Mesenchymal stem cell (in vitro differentiated cells and primary cell): Measurements from ENCODE around the gene UAP1.

Experiments used
- DNase-seq: peaks from one replicate; pipeline ENCODE4 v3.0.0-alpha.2; 2013
- H2AFZ ChIP-seq: one replicate; pipeline ENCODE4 v1.6.1; 2013; ENCODE audit warnings: low read depth, mild to moderate bottlenecking, control low read depth, inconsistent platforms, low read length, moderate library complexity
- H2AK5ac ChIP-seq: 2 replicates; pipeline ENCODE4 v1.6.1; 2013; ENCODE audit warnings: low read length, moderate library complexity, mild to moderate bottlenecking, inconsistent platforms; ENCODE audit not compliant: severe bottlenecking
- H2BK120ac ChIP-seq: one replicate; pipeline ENCODE4 v1.6.1; 2013; ENCODE audit warnings: low read depth, mild to moderate bottlenecking, inconsistent platforms, low read length, moderate library complexity
- H2BK12ac ChIP-seq, 2 experiments: one replicate each; pipeline ENCODE4 v1.6.1; 2013; ENCODE audit warnings: inconsistent platforms in 2 of 2, low read length in 2 of 2, mild to moderate bottlenecking in 2 of 2, moderate library complexity in 2 of 2, control low read depth in 1 of 2
- H2BK15ac ChIP-seq: one replicate; pipeline ENCODE4 v1.6.1; 2013; ENCODE audit warnings: mild to moderate bottlenecking, low read depth, inconsistent platforms; ENCODE audit not compliant: poor library complexity, severe bottlenecking
- H2BK5ac ChIP-seq: 2 replicates; pipeline ENCODE4 v1.6.1; 2013; ENCODE audit warnings: low read depth, mild to moderate bottlenecking, low read length, control low read depth, inconsistent platforms; ENCODE audit not compliant: poor library complexity, severe bottlenecking
- H3K14ac ChIP-seq, 2 experiments: one replicate each; pipeline ENCODE4 v1.6.1; 2013; ENCODE audit warnings: inconsistent platforms in 2 of 2, low read length in 2 of 2, control low read depth in 1 of 2, mild to moderate bottlenecking in 1 of 2, moderate library complexity in 1 of 2
- H3K18ac ChIP-seq, 2 experiments: one replicate each; pipeline ENCODE4 v1.6.1; 2013; ENCODE audit warnings: inconsistent platforms in 2 of 2, low read length in 2 of 2, control low read depth in 1 of 2, low read depth in 1 of 2, mild to moderate bottlenecking in 1 of 2
- H3K23ac ChIP-seq, 2 experiments: one replicate each; pipeline ENCODE4 v1.6.1; 2013; ENCODE audit warnings: inconsistent platforms in 2 of 2, low read length in 2 of 2, mild to moderate bottlenecking in 2 of 2, moderate library complexity in 2 of 2, control low read depth in 1 of 2
- H3K27ac ChIP-seq: 2 replicates; pipeline ENCODE4 v1.5.1; 2013; ENCODE audit warnings: mild to moderate bottlenecking, moderate library complexity, low read length, control low read depth, inconsistent platforms; ENCODE audit not compliant: poor library complexity, severe bottlenecking
- H3K27me3 ChIP-seq, 2 experiments: 2 replicates each; pipeline versions ENCODE4 v1.6.1 to v1.7.0; 2013; ENCODE audit warnings: low read length in 2 of 2, mild to moderate bottlenecking in 2 of 2, moderate library complexity in 2 of 2, control low read depth in 1 of 2, inconsistent platforms in 1 of 2; ENCODE audit not compliant: control insufficient read depth in 1 of 2, insufficient read depth in 1 of 2
- H3K36me3 ChIP-seq, 2 experiments: 2 replicates each; pipeline versions ENCODE4 v1.6.1 to v1.7.0; 2013; ENCODE audit warnings: low read length in 2 of 2, control low read depth in 1 of 2, inconsistent platforms in 1 of 2, low read depth in 1 of 2, mild to moderate bottlenecking in 1 of 2; ENCODE audit not compliant: insufficient read depth in 2 of 2, control insufficient read depth in 1 of 2
- H3K4ac ChIP-seq, 2 experiments: one replicate each; pipeline ENCODE4 v1.6.1; 2013; ENCODE audit warnings: inconsistent platforms in 2 of 2, low read length in 2 of 2, mild to moderate bottlenecking in 2 of 2, moderate library complexity in 2 of 2, control low read depth in 1 of 2, low read depth in 1 of 2
- H3K4me1 ChIP-seq: 2 replicates; pipeline ENCODE4 v1.6.1; 2013; ENCODE audit warnings: low read depth, low read length, control low read depth; ENCODE audit not compliant: control insufficient read depth, insufficient read depth
- H3K4me2 ChIP-seq: 2 replicates; pipeline ENCODE4 v1.6.1; 2013; ENCODE audit warnings: low read length, mild to moderate bottlenecking, inconsistent platforms; ENCODE audit not compliant: poor library complexity, severe bottlenecking
- H3K4me3 ChIP-seq, 2 experiments: 2 replicates each; pipeline versions ENCODE4 v1.5.1 to v1.7.0; 2013; ENCODE audit warnings: low read length in 2 of 2, mild to moderate bottlenecking in 2 of 2, control low read depth in 1 of 2, low read depth in 1 of 2; ENCODE audit not compliant: insufficient read depth in 1 of 2
- H3K79me1 ChIP-seq: replicated peaks from 2 replicates; pipeline ENCODE4 v1.6.1; 2013; ENCODE audit warnings: mild to moderate bottlenecking, control low read depth, low read length, inconsistent platforms; ENCODE audit not compliant: poor library complexity, severe bottlenecking
- H3K9ac ChIP-seq: 2 replicates; pipeline ENCODE4 v1.7.0; 2013; ENCODE audit warnings: mild to moderate bottlenecking, low read length, moderate library complexity
- H3K9me3 ChIP-seq: 2 replicates; pipeline ENCODE4 v1.7.0; 2013; ENCODE audit warnings: mild to moderate bottlenecking, low read length; ENCODE audit not compliant: control insufficient read depth
- H4K8ac ChIP-seq: one replicate; pipeline ENCODE4 v1.6.1; 2013; ENCODE audit warnings: inconsistent platforms, mild to moderate bottlenecking, low read length, moderate library complexity
- H4K91ac ChIP-seq: one replicate; pipeline ENCODE4 v1.6.1; 2013; ENCODE audit warnings: mild to moderate bottlenecking, low read length, inconsistent platforms
- WGBS: methylation state at CpG from one replicate; pipeline ENCODE4 v1.1.7; 2013; ENCODE audit warnings: mixed read lengths; 5-methylcytosine and 5-hydroxymethylcytosine counted together

UAP1 gene

DNA sequence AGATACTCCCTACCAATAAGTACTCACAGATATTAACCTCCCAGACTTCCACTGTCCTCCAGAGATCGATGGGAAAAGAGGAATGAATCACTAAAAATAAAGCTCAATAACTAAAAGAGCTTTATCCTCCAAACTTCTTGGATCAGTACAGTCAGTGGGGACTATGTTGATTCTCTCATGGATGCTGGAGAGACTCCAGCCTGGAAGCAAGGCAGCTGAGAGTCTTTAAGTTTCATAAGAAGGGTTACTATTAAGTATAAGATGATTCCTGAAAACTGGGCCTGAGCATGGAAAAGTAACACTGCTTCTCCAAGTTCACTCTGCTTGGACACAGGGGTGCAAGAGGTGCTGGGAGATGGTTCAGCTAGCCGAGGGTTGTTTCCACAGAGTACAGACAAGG lies 64.6 kb downstream of the UAP1 start:
- H3K9me3 ChIP-seq, result no peaks in the 10 kb centered on the region
- DNase-seq, result no peak
- no peak overlapping the region for H2BK120ac ChIP-seq
- no peaks in the 10 kb centered on the region for H3K27me3 ChIP-seq
- no peak overlapping the region for H4K8ac ChIP-seq
- no peak overlapping the region for H2BK15ac ChIP-seq
- no peak overlapping the region for H3K27ac ChIP-seq
- no peak overlapping the region for H2AFZ ChIP-seq
- no peak overlapping the region for H2AK5ac ChIP-seq
- peak overlapping the region in 1 of 2 experiments; percentile 24 for H3K4ac ChIP-seq
- no peak overlapping the region for H2BK5ac ChIP-seq
- no peak overlapping the region for H3K14ac ChIP-seq
- H3K4me3 ChIP-seq, result peak overlapping the region in 1 of 2 experiments; percentile 66
- H3K18ac ChIP-seq, result peak overlapping the region in 1 of 2 experiments; percentile 73
- WGBS, result 46% methylated on average over 2 of the region's 2 CpGs
- H4K91ac ChIP-seq, result no peak overlapping the region
- H3K9ac ChIP-seq, result peak overlapping the region; percentile 83
- peaks cover 3% of the 10 kb centered on the region for H3K4me1 ChIP-seq
- no peak overlapping the region for H3K4me2 ChIP-seq
- no peak overlapping the region for H3K23ac ChIP-seq
- H3K36me3 ChIP-seq, result no peaks in the 10 kb centered on the region
- peak overlapping the region in 1 of 2 experiments; percentile 15 for H2BK12ac ChIP-seq
- H3K79me1 ChIP-seq, result no peaks in the 10 kb centered on the region

DNA sequence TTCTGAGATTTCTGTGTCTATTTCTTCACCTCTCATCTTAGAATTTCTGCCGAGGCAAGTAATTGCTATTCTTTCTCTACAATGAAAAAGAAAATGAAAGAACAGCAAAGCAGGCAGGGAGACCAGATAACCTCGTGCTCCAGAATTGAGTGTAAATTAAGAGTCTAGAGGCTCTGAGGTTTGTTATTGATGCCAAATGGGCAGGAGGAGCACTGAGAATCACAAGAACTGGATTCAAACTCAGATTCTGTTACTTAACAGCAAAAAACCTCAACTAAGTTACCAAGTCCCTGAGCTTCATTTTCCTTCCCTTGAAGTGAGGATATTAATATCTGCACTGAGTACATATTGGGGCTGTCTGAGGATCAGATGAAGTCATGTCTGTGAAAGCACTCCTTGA lies 65.2 kb downstream of the UAP1 start:
- Histone ChIP-seq H3K23ac (no peak overlapping the region), H3K4me3 (peak overlapping the region in 1 of 2 experiments; percentile 66), H2BK120ac (no peak overlapping the region), H3K4ac (no peak overlapping the region), H4K8ac (no peak overlapping the region), H3K27me3 (no peaks in the 10 kb centered on the region), H2AFZ (no peak overlapping the region), H2BK5ac (no peak overlapping the region), H3K4me1 (peaks cover 5% of the 10 kb centered on the region), H2BK15ac (no peak overlapping the region), H3K4me2 (no peak overlapping the region), H3K36me3 (no peaks in the 10 kb centered on the region), H4K91ac (no peak overlapping the region), H3K79me1 (no peaks in the 10 kb centered on the region), H3K9ac (peak overlapping the region; percentile 83), H2AK5ac (no peak overlapping the region), H3K27ac (no peak overlapping the region), H2BK12ac (no peak overlapping the region), H3K18ac (no peak overlapping the region), H3K9me3 (no peaks in the 10 kb centered on the region), H3K14ac (no peak overlapping the region)
- no peak for DNase-seq
- 67% methylated on average over 1 of the region's 2 CpGs for WGBS

DNA sequence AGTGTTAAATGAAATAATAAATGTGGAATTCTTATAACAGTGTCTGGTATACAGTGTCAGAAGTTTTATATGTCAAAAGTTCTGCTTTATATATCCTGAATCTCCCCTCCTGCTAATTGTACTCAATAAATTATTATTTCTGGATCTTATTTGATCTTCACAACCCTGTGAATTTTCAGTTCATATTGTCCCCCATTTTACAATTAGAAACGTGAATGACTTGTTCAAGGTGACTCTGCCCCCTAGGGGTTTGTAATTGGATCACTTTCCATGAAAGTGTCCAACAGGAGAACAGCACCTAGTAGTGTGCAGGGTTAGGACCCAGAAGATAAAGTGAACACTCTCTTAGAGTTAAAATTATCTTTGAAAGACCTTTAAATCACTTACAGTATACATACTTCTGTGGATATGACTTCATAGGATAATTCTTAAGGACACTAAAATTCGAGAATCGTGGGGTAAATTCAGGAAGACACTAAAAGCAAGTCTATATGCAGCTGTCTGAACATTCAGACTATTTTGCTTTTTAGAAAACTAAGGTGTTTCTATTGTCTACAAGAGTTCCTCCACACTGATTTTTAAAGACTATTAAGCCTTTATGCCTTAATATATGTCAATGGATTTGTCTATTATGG lies 66.3 kb downstream of the UAP1 start:
- H3K18ac ChIP-seq, result no peak overlapping the region
- WGBS, result 70% methylated on average over 3 of the region's 3 CpGs
- no peak overlapping the region for H2BK12ac ChIP-seq

DNA sequence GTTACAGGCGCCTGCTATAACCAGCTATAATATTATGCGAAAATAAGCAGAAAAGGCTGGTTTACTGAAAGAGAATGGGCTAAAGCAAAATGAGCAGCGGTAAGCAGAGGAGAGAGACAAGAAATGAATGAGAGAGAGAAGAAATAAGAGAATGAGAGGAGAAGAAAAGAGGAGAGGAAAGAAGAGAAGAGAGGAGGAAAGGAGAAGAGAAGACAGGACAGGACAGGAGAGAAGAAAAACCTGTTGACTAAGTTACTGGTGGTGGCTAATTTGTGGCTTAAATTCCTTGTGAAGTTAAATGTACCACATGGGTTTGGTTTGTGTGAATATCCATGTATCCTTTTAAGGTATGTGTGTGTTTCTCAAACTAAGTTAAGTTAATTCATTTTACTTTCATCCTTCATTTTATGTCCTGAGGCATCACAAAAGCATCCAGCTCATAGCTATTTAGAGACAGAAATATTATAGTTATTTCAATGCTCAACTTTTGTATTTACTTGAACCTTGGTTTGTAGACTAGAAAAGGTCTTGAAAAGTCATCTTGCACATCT lies 67.6 kb downstream of the UAP1 start:
- no peak overlapping the region for H2AFZ ChIP-seq
- H3K36me3 ChIP-seq, result no peaks in the 10 kb centered on the region
- 97% methylated on average over 3 of the region's 3 CpGs for WGBS
- H3K79me1 ChIP-seq, result no peaks in the 10 kb centered on the region
- no peak overlapping the region for H3K4me2 ChIP-seq
- H2AK5ac ChIP-seq, result no peak overlapping the region
- H2BK12ac ChIP-seq, result no peak overlapping the region
- no peak overlapping the region for H3K18ac ChIP-seq
- H3K14ac ChIP-seq, result no peak overlapping the region
- no peak overlapping the region for H4K8ac ChIP-seq
- H2BK120ac ChIP-seq, result no peak overlapping the region
- no peak for DNase-seq
- no peak overlapping the region for H2BK5ac ChIP-seq
- H3K9ac ChIP-seq, result peak overlapping the region; percentile 96
- no peak overlapping the region for H3K23ac ChIP-seq
- peaks cover 5% of the 10 kb centered on the region for H3K4me1 ChIP-seq
- no peaks in the 10 kb centered on the region for H3K9me3 ChIP-seq
- no peak overlapping the region for H4K91ac ChIP-seq
- no peaks in the 10 kb centered on the region for H3K27me3 ChIP-seq
- H3K4ac ChIP-seq, result no peak overlapping the region
- H3K4me3 ChIP-seq, result no peak overlapping the region
- H2BK15ac ChIP-seq, result no peak overlapping the region
- H3K27ac ChIP-seq, result no peak overlapping the region

More for the DNA sequence above, 66.3 kb downstream of the UAP1 start:
- Histone ChIP-seq H2BK120ac (no peak overlapping the region), H2BK15ac (no peak overlapping the region), H3K36me3 (no peaks in the 10 kb centered on the region), H3K14ac (no peak overlapping the region), H3K4me1 (peaks cover 5% of the 10 kb centered on the region), H4K8ac (no peak overlapping the region), H2BK5ac (no peak overlapping the region), H3K4me2 (no peak overlapping the region), H2AK5ac (no peak overlapping the region), H3K23ac (no peak overlapping the region), H2AFZ (no peak overlapping the region), H3K27ac (no peak overlapping the region), H3K4ac (no peak overlapping the region), H3K9me3 (no peaks in the 10 kb centered on the region), H3K79me1 (no peaks in the 10 kb centered on the region), H3K4me3 (no peak overlapping the region), H3K9ac (peak overlapping the region; percentile 83), H4K91ac (no peak overlapping the region), H3K27me3 (no peaks in the 10 kb centered on the region)
- no peak for DNase-seq
